Activated gamma-delta T cell treated with Interleukin-2 at 50 U/mL for 16 hours (primary cell): Measurements from ENCODE around the gene ZNF662.
A peak's percentile ranks its signal among the peaks of the same experiment; 100 is the strongest.
"Not testable (repeated sequence)": the region's sequence is repeated elsewhere in the genome, so short reads cannot be mapped to it uniquely, and the experiment has no call there.

Experiments
- DNase-seq: peaks from one replicate; pipeline ENCODE4 v3.0.0-alpha.2; 2020

Gene ZNF662

GRCh38 chr3:42906070-42906847 lies at the start of gene ZNF662:
TSS of gene ZNF662 (plus strand) at chr3:42906142. CDS start at chr3:42908115, 1,973 bp downstream.
- peak; percentile 27 for DNase-seq

GRCh38 chr3:42856544-42856943 lies 49.4 kb upstream of the ZNF662 start:
- no peak for DNase-seq

- no peak for DNase-seq
Measured at GRCh38 chr3:42864321-42864950, 41.5 kb upstream of the ZNF662 start.

GRCh38 chr3:42865256-42865655 lies 40.7 kb upstream of the ZNF662 start:
- DNase-seq: no peak

- no peak for DNase-seq
Measured at GRCh38 chr3:42867138-42867537, 38.8 kb upstream of the ZNF662 start.

- no peak for DNase-seq
Measured at GRCh38 chr3:42868841-42869240, 37.1 kb upstream of the ZNF662 start.

GRCh38 chr3:42871592-42872196 lies 34.2 kb upstream of the ZNF662 start:
- no peak for DNase-seq

- no peak for DNase-seq
Measured at GRCh38 chr3:42872718-42873117, 33.2 kb upstream of the ZNF662 start.

- DNase-seq: no peak
Measured at GRCh38 chr3:42873221-42873982, 32.5 kb upstream of the ZNF662 start.

GRCh38 chr3:42874749-42875148 lies 31.2 kb upstream of the ZNF662 start:
- DNase-seq: no peak

GRCh38 chr3:42875325-42876151 lies 30.4 kb upstream of the ZNF662 start, which contains the start of gene CYP8B1:
TSS of gene CYP8B1 (minus strand) at chr3:42875879. CDS start at chr3:42875816, 63 bp downstream.
- DNase-seq: no peak

GRCh38 chr3:42876401-42876800 lies 29.5 kb upstream of the ZNF662 start:
- no peak for DNase-seq

GRCh38 chr3:42876940-42877720 lies 28.8 kb upstream of the ZNF662 start:
- DNase-seq: no peak

- no peak for DNase-seq
Measured at GRCh38 chr3:42877881-42878280, 28.1 kb upstream of the ZNF662 start.

- DNase-seq: no peak
Measured at GRCh38 chr3:42880183-42880582, 25.8 kb upstream of the ZNF662 start.

GRCh38 chr3:42880601-42881451 lies 25.1 kb upstream of the ZNF662 start:
- peak; percentile 84 for DNase-seq

GRCh38 chr3:42883251-42883930 lies 22.6 kb upstream of the ZNF662 start:
- not testable (repeated sequence) for DNase-seq

- DNase-seq: no peak
Measured at GRCh38 chr3:42884324-42884723, 21.6 kb upstream of the ZNF662 start.

GRCh38 chr3:42886294-42886822 lies 19.6 kb upstream of the ZNF662 start:
- DNase-seq: no peak

GRCh38 chr3:42887084-42887483 lies 18.9 kb upstream of the ZNF662 start:
- DNase-seq: no peak
